Peyer's patch (tissue), 4 donors: ENCODE results near the gene BAHCC1. TPM values are rescaled to one million over a fixed set of nuclear protein-coding genes. Genes with fewer than 3 reads are reported as not detected.

Experiments used
- DNase-seq, 3 donors: peaks; one replicate each; pipeline ENCODE4 v3.0.0-alpha.2; 2017 to 2019
- H3K27ac ChIP-seq, 4 donors: fragments of 200-600 bp; sonication (generic); one replicate each; pipeline ENCODE4 v1.5.1; 2016 to 2019
- H3K27me3 ChIP-seq, 2 donors: fragments of 200-600 bp; sonication (generic); one replicate each; pipeline ENCODE4 v1.5.1; 2019
- H3K36me3 ChIP-seq, 3 donors: fragments of 200-600 bp; sonication (generic); one replicate each; pipeline ENCODE4 v1.5.1; 2016 to 2019
- H3K4me1 ChIP-seq, 4 donors: fragments of 200-600 bp; sonication (generic); one replicate each; pipeline ENCODE4 v1.5.1; 2016 to 2019
- H3K4me3 ChIP-seq, 4 donors: fragments of 200-600 bp; sonication (generic); 1 replicate in 3 of 4; 2 replicates in 1 of 4; pipeline ENCODE4 v1.5.1; 2016 to 2019; ENCODE audit warnings: mild to moderate bottlenecking in 1 of 4
- H3K9me3 ChIP-seq, 4 donors: fragments of 200-600 bp; sonication (generic); one replicate each; pipeline ENCODE4 v1.5.1; 2016 to 2019; ENCODE audit warnings: mild to moderate bottlenecking in 1 of 4
- POLR2A ChIP-seq, 2 donors: fragments of 450-650 bp; IDR thresholded peaks; one replicate each; pipeline ENCODE4 v1.5.1; 2017; ENCODE audit warnings: antibody characterized with exemption in 2 of 2, mild to moderate bottlenecking in 2 of 2, moderate library complexity in 2 of 2
- total RNA-seq, 4 donors: library from RNA; depleted of rRNA; stranded (reverse); fragments of >200 nt; gene quantifications; one replicate each; pipeline ENCODE4 v1.1.0, GENCODE V29; 2016
- TF ChIP-seq, protein P1 (sequence below), 6 experiments: fragments of 450-650 bp in 4 of 6; fragments of 200-600 bp in 2 of 6; sonication (generic) in 1 of 6; IDR thresholded peaks; one replicate each; pipeline ENCODE4 v1.5.1; 2017 to 2019; ENCODE audit warnings: antibody characterized with exemption in 6 of 6, mild to moderate bottlenecking in 3 of 6, moderate library complexity in 1 of 6

BAHCC1 gene
- total RNA-seq, 4 donors from 2014 or later, result 11.6 to 43.0 (median 23.9) TPM

- Histone ChIP-seq H3K27me3 (no peaks in the 10 kb centered on the region), H3K4me3 (no peak overlapping the region), H3K9me3 (no peaks in the 10 kb centered on the region), H3K36me3 (no peaks in the 10 kb centered on the region), H3K4me1 (peaks cover 0 to 30% (median 11%) of the 10 kb centered on the region in 4 donors), H3K27ac (peak overlapping the region in 1 of 4 donors; percentile 13)
- no peak for TF ChIP-seq POLR2A (IDR thresholded peaks at IDR 0.05)
- TF ChIP-seq, protein P1, sequence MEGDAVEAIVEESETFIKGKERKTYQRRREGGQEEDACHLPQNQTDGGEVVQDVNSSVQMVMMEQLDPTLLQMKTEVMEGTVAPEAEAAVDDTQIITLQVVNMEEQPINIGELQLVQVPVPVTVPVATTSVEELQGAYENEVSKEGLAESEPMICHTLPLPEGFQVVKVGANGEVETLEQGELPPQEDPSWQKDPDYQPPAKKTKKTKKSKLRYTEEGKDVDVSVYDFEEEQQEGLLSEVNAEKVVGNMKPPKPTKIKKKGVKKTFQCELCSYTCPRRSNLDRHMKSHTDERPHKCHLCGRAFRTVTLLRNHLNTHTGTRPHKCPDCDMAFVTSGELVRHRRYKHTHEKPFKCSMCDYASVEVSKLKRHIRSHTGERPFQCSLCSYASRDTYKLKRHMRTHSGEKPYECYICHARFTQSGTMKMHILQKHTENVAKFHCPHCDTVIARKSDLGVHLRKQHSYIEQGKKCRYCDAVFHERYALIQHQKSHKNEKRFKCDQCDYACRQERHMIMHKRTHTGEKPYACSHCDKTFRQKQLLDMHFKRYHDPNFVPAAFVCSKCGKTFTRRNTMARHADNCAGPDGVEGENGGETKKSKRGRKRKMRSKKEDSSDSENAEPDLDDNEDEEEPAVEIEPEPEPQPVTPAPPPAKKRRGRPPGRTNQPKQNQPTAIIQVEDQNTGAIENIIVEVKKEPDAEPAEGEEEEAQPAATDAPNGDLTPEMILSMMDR (IDR thresholded peaks at IDR 0.05), result no peak
- DNase-seq, result no peak
Observed at GRCh38 chr17:81489998-81490992, 95.0 kb downstream of the BAHCC1 start.

DNA sequence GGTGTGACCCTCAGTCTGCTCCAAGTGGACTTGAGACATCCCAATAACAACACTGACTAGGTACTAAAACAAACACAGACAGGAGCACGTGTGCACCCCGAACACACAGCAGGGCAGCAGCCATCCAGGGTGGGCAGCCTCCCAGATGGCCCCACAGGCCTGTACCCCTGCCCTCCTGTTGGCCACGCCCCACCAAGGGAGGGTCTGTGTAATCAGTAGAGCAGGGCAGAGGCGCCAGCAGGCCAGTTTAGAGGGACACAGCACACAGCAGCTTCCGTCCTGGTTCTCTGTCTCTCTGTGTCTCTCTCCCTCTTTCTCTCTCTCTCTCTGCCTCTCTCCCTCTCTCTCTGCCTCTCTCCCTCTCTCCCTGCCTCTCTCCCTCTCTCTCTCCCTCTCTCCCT lies 95.9 kb downstream of the BAHCC1 start:
- peak overlapping the region in 1 of 4 donors; percentile 13 for H3K27ac ChIP-seq
- no peak overlapping the region for H3K4me3 ChIP-seq
- peaks cover 0 to 30% (median 11%) of the 10 kb centered on the region in 4 donors for H3K4me1 ChIP-seq
- no peaks in the 10 kb centered on the region for H3K36me3 ChIP-seq
- no peaks in the 10 kb centered on the region for H3K27me3 ChIP-seq
- TF ChIP-seq POLR2A (IDR thresholded peaks at IDR 0.05), result peak in 1 of 2 donors; percentile 30
- TF ChIP-seq, protein P1 (IDR thresholded peaks at IDR 0.05), result no peak
- DNase-seq, result peak in 2 of 3 donors; percentile 68 to 75
- H3K9me3 ChIP-seq, result no peaks in the 10 kb centered on the region

DNA sequence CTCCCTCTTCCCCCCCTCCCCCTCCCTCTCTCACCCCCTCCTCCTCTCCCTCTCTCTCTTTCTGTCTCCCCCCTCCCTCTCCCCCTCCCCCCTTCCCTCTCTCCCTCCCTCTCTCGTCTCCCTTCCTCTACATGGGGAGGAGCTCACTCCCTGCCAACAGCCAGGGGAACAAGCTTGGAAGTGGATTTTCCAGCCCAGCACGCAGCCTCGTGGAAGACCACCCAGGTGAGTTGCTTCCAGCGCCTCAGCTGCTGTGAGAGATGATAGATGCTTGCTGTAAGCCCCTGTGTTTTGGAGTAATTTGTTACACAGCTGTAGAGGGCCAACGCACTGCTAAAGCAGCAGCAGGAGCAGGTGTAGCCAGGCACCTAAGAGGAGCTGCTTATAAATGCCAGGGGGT lies 96.5 kb downstream of the BAHCC1 start:
- DNase-seq, result no peak
- Histone ChIP-seq H3K9me3 (no peaks in the 10 kb centered on the region), H3K36me3 (no peaks in the 10 kb centered on the region), H3K4me1 (peaks cover 0 to 30% (median 11%) of the 10 kb centered on the region in 4 donors), H3K27me3 (no peaks in the 10 kb centered on the region), H3K27ac (no peak overlapping the region), H3K4me3 (no peak overlapping the region)
- TF ChIP-seq, protein P1 (IDR thresholded peaks at IDR 0.05), result no peak

- Histone ChIP-seq H3K4me1 (peaks cover 0 to 30% (median 11%) of the 10 kb centered on the region in 4 donors), H3K36me3 (no peaks in the 10 kb centered on the region)
Observed at GRCh38 chr17:81492202-81492601, 96.9 kb downstream of the BAHCC1 start.

GRCh38 chr17:81492706-81493105 lies 97.4 kb downstream of the BAHCC1 start:
- no peaks in the 10 kb centered on the region for H3K27me3 ChIP-seq
- no peaks in the 10 kb centered on the region for H3K9me3 ChIP-seq
- H3K36me3 ChIP-seq, result no peaks in the 10 kb centered on the region
- H3K27ac ChIP-seq, result no peak overlapping the region
- no peak for DNase-seq
- H3K4me1 ChIP-seq, result peaks cover 0 to 25% (median 7%) of the 10 kb centered on the region in 4 donors
- TF ChIP-seq POLR2A (IDR thresholded peaks at IDR 0.05), result no peak
- TF ChIP-seq, protein P1 (IDR thresholded peaks at IDR 0.05), result no peak
- no peak overlapping the region for H3K4me3 ChIP-seq

More at GRCh38 chr17:81492202-81492601, 96.9 kb downstream of the BAHCC1 start:
- Histone ChIP-seq H3K4me3 (no peak overlapping the region), H3K27me3 (no peaks in the 10 kb centered on the region), H3K27ac (no peak overlapping the region), H3K9me3 (no peaks in the 10 kb centered on the region)
- no peak for DNase-seq
- TF ChIP-seq, protein P1 (IDR thresholded peaks at IDR 0.05), result no peak
- TF ChIP-seq POLR2A (IDR thresholded peaks at IDR 0.05), result no peak
